CD14-positive monocyte (primary cell): Measurements from ENCODE around the gene BORCS5. TPM values are rescaled to one million over a fixed set of nuclear protein-coding genes. Genes with fewer than 3 reads are reported as not detected.

Experiments used
- DNase-seq, 3 donors: peaks; one replicate each; pipeline ENCODE4 v3.0.0-alpha.2; 2011 to 2022
- H2AFZ ChIP-seq: 2 replicates; pipeline ENCODE4 v1.6.0; 2012; ENCODE audit warnings: mild to moderate bottlenecking, low read depth, low read length, inconsistent platforms; ENCODE audit not compliant: insufficient read depth, poor library complexity, severe bottlenecking
- H3K27ac ChIP-seq, 2 donors: 1 replicate in 1 of 2; 2 replicates in 1 of 2; pipeline ENCODE4 v1.5.1; 2012 to 2013; ENCODE audit warnings: low read length in 2 of 2, control low read depth in 1 of 2, inconsistent platforms in 1 of 2, low read depth in 1 of 2, mild to moderate bottlenecking in 1 of 2
- H3K27me3 ChIP-seq, 2 donors: one replicate each; pipeline versions ENCODE4 v1.6.0 to v1.6.1; 2011 to 2013; ENCODE audit warnings: low read length in 2 of 2; ENCODE audit not compliant: control insufficient read depth in 2 of 2, insufficient read depth in 2 of 2
- H3K36me3 ChIP-seq, 2 donors: replicated peaks in 1 of 2; 1 replicate in 1 of 2; 2 replicates in 1 of 2; pipeline versions ENCODE4 v1.5.1 to v1.6.1; 2012 to 2013; ENCODE audit warnings: low read length in 2 of 2, control low read depth in 1 of 2, inconsistent platforms in 1 of 2, mild to moderate bottlenecking in 1 of 2; ENCODE audit not compliant: insufficient read depth in 2 of 2, control insufficient read depth in 1 of 2
- H3K4me1 ChIP-seq, 2 donors: 1 replicate in 1 of 2; 2 replicates in 1 of 2; pipeline versions ENCODE4 v1.5.1 to v1.6.1; 2012 to 2013; ENCODE audit warnings: low read length in 2 of 2, control low read depth in 1 of 2, inconsistent platforms in 1 of 2, mild to moderate bottlenecking in 1 of 2, moderate library complexity in 1 of 2; ENCODE audit not compliant: insufficient read depth in 2 of 2, control insufficient read depth in 1 of 2
- H3K4me2 ChIP-seq: replicated peaks from 2 replicates; pipeline ENCODE3; 2012; ENCODE audit warnings: low read length, moderate library complexity, mild to moderate bottlenecking; ENCODE audit not compliant: poor library complexity, severe bottlenecking; ENCODE audit errors: extremely low read depth
- H3K4me3 ChIP-seq, 3 experiments: fragments of 200-600 bp in 1 of 3; sonication (generic) in 1 of 3; replicated peaks in 1 of 3; 1 replicate in 2 of 3; 2 replicates in 1 of 3; pipeline ENCODE4 v1.5.1; 2011 to 2013; ENCODE audit warnings: low read length in 3 of 3, mild to moderate bottlenecking in 3 of 3, control low read depth in 2 of 3, low read depth in 2 of 3, inconsistent platforms in 1 of 3, moderate library complexity in 1 of 3
- H3K79me2 ChIP-seq: 2 replicates; pipeline ENCODE4 v1.6.0; 2012; ENCODE audit warnings: mild to moderate bottlenecking, control low read depth, inconsistent platforms, low read length, moderate library complexity; ENCODE audit not compliant: insufficient read depth
- H3K9ac ChIP-seq: 2 replicates; pipeline ENCODE4 v1.6.0; 2017; ENCODE audit warnings: low read length, mild to moderate bottlenecking; ENCODE audit not compliant: insufficient read depth, poor library complexity, severe bottlenecking
- H3K9me3 ChIP-seq, 2 donors: replicated peaks in 1 of 2; 1 replicate in 1 of 2; 2 replicates in 1 of 2; pipeline versions ENCODE4 v1.5.1 to v1.6.1; 2012 to 2013; ENCODE audit warnings: low read length in 2 of 2, control low read depth in 1 of 2; ENCODE audit not compliant: control insufficient read depth in 1 of 2, insufficient read depth in 1 of 2
- H4K20me1 ChIP-seq: 2 replicates; pipeline ENCODE4 v1.6.0; 2012; ENCODE audit warnings: mild to moderate bottlenecking, low read length, control low read depth, moderate library complexity; ENCODE audit not compliant: insufficient read depth
- H3K27ac Mint-ChIP-seq, 7 donors: one replicate each; pipeline ENCODE4 v1.8.0; 2020; ENCODE audit warnings: mild to moderate bottlenecking in 7 of 7, mixed read lengths in 7 of 7, moderate library complexity in 6 of 7, inconsistent platforms in 2 of 7
- H3K27me3 Mint-ChIP-seq, 3 donors: one replicate each; pipeline ENCODE4 v1.8.0; 2021 to 2022; ENCODE audit warnings: low read depth in 3 of 3, mild to moderate bottlenecking in 3 of 3, mixed read lengths in 3 of 3, moderate library complexity in 3 of 3, inconsistent platforms in 1 of 3
- H3K36me3 Mint-ChIP-seq, 2 donors: one replicate each; pipeline ENCODE4 v1.8.0; 2020; ENCODE audit warnings: mixed read lengths in 2 of 2, inconsistent platforms in 1 of 2, mild to moderate bottlenecking in 1 of 2
- H3K4me1 Mint-ChIP-seq: one replicate; pipeline ENCODE4 v1.8.0; 2020; ENCODE audit warnings: mild to moderate bottlenecking, mixed read lengths
- H3K4me3 Mint-ChIP-seq, 2 donors: one replicate each; pipeline ENCODE4 v1.8.0; 2020; ENCODE audit warnings: mild to moderate bottlenecking in 2 of 2, mixed read lengths in 2 of 2, moderate library complexity in 1 of 2
- H3K9me3 Mint-ChIP-seq, 7 donors: one replicate each; pipeline ENCODE4 v1.8.0; 2020 to 2022; ENCODE audit warnings: mixed read lengths in 7 of 7, mild to moderate bottlenecking in 6 of 7, moderate library complexity in 6 of 7, inconsistent platforms in 2 of 7
- WGBS: methylation state at CpG from one replicate; pipeline ENCODE4 v1.1.5; 2013; ENCODE audit warnings: missing lambda C conversion rate; ENCODE audit not compliant: insufficient coverage; 5-methylcytosine and 5-hydroxymethylcytosine counted together
- intact Hi-C, 2 donors: fragments of 100-400 bp; cut with micrococcal nuclease; formaldehyde crosslinking; loops; one replicate each; pipeline versions ENCODE4 v1.15.0 to v1.15.1; 2023
- polyA plus RNA-seq, 3 donors: library from polyadenylated mRNA; depleted of rRNA in 1 of 3; unstranded in 2 of 3; stranded (reverse) in 1 of 3; fragments of 300-500 nt in 2 of 3; fragments of >200 nt in 1 of 3; fragmentation: Illumina TruSeq in 2 of 3; gene quantifications; 1 replicate in 2 of 3; 2 replicates in 1 of 3; pipeline ENCODE4 v1.2.3, GENCODE V29; 2012 to 2021
- TF ChIP-seq, protein P1 (sequence below): fragments of 200-600 bp; IDR thresholded peaks from one replicate; pipeline ENCODE4 v1.8.0; 2022; ENCODE audit warnings: antibody characterized with exemption, mild to moderate bottlenecking

Gene BORCS5
- polyA plus RNA-seq, 3 donors: 8.5 to 15.1 (median 9.6) TPM

DNA sequence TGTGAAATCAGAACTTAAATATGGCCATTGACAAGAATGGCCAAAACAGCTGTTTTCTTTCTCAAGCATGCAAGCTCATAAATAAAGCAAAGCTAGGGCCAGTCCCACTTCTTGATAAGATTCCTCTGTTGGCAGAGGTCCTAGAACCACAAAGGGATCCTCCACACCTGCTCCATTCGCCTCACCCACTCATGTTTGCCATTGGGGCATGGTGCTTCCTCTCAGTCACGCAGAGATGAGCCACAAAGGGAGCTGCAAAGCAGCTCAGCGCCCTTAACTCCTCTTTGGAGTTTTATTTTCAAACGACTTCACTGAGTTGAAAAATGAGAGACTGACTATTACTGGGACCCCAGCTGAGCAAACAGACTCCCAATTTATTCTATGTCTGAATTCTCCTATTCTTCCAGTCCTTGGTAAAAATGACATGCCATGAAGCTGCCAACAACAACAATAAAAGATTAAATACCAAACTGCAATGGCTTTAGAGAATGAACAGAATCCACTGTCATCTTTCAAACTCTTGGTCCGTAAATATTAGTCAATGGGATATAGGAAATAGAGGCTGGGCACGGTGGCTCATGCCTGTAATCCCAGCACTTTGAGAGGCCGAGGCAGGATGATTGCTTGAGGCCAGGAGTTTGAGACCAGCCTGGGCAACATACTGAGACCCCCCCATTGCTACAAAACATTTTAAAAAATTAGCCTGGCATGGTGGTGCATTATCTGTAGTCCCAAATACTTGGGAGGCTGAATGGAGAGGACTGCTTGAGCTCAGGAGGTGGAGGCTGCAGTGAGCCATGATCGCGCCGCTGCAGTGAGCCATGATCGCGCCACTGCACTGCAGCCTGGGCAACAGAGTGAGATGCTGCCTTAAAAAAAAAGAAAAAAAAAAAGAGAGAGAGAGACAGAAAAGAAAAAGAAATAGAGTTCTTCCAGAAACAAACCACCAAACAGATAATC is 23.2 kb upstream of the BORCS5 start:
- Histone ChIP-seq H3K79me2 (no peaks in the 10 kb centered on the region), H3K4me2 (no peak overlapping the region), H4K20me1 (no peaks in the 10 kb centered on the region), H3K27me3 (no peaks in the 10 kb centered on the region), H3K4me3 (no peak overlapping the region), H3K9me3 (no peaks in the 10 kb centered on the region), H3K27ac (no peak overlapping the region), H3K4me1 (peaks cover 5 to 12% of the 10 kb centered on the region in 2 donors), H3K36me3 (no peaks in the 10 kb centered on the region), H2AFZ (no peak overlapping the region), H3K9ac (no peak overlapping the region)
- no peak overlapping the region for H3K4me3 Mint-ChIP-seq
- H3K4me1 Mint-ChIP-seq: peaks cover 15% of the 10 kb centered on the region
- WGBS: 30% methylated on average over 5 of the region's 12 CpGs
- peaks cover 1 to 3% of the 10 kb centered on the region in 2 donors for H3K36me3 Mint-ChIP-seq
- peak overlapping the region in 2 of 7 donors; percentile 45 to 50 for H3K27ac Mint-ChIP-seq
- H3K27me3 Mint-ChIP-seq: peaks cover 0 to 4% (median 4%) of the 10 kb centered on the region in 3 donors
- no peak for DNase-seq
- peaks cover 0 to 1% (median 0%) of the 10 kb centered on the region in 7 donors for H3K9me3 Mint-ChIP-seq
- intact Hi-C loops: no loop called here
- TF ChIP-seq, protein P1, sequence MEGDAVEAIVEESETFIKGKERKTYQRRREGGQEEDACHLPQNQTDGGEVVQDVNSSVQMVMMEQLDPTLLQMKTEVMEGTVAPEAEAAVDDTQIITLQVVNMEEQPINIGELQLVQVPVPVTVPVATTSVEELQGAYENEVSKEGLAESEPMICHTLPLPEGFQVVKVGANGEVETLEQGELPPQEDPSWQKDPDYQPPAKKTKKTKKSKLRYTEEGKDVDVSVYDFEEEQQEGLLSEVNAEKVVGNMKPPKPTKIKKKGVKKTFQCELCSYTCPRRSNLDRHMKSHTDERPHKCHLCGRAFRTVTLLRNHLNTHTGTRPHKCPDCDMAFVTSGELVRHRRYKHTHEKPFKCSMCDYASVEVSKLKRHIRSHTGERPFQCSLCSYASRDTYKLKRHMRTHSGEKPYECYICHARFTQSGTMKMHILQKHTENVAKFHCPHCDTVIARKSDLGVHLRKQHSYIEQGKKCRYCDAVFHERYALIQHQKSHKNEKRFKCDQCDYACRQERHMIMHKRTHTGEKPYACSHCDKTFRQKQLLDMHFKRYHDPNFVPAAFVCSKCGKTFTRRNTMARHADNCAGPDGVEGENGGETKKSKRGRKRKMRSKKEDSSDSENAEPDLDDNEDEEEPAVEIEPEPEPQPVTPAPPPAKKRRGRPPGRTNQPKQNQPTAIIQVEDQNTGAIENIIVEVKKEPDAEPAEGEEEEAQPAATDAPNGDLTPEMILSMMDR: no peak

DNA sequence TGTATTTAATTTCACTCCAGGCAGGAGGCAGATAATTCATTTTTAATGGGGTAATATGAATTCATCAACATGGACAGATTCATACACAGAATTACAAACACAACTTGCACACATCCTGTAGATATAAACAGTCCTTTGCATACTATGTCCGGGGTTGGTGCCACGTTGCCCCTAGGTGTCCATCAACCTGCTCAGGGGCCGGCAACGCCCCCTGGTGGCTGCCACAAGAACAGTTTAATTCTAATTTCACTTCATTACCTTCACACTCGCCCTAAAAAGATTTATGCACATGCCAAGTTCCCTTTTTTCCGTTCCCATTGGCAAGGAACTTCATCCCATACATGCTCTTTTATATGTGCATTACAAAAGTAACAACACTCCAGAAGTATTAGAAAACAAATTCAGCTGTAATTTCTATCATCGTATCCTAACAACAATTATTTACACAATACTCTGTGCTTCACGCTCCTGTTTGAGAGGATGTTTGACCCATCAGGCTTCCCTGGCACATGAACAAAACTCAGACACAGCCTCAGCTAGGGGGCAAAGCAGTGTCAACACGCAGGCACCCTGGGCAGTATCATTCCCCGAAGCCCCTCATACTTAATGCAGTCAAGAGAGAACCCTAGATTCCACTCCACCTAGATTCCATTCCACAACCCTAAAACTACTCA is 22.4 kb upstream of the BORCS5 start:
- Mint-ChIP-seq H3K4me1 (peaks cover 19% of the 10 kb centered on the region), H3K27me3 (peaks cover 0 to 7% (median 4%) of the 10 kb centered on the region in 3 donors), H3K27ac (peak overlapping the region in 1 of 7 donors; percentile 8), H3K9me3 (peaks cover 0 to 1% (median 0%) of the 10 kb centered on the region in 7 donors), H3K36me3 (peaks cover 0 to 3% of the 10 kb centered on the region in 2 donors), H3K4me3 (no peak overlapping the region)
- Histone ChIP-seq H2AFZ (no peak overlapping the region), H3K9ac (no peak overlapping the region), H3K36me3 (no peaks in the 10 kb centered on the region), H3K27me3 (no peaks in the 10 kb centered on the region), H3K79me2 (no peaks in the 10 kb centered on the region), H4K20me1 (no peaks in the 10 kb centered on the region), H3K27ac (no peak overlapping the region), H3K4me2 (no peak overlapping the region), H3K9me3 (no peaks in the 10 kb centered on the region), H3K4me1 (peaks cover 9 to 15% of the 10 kb centered on the region in 2 donors), H3K4me3 (no peak overlapping the region)
- 27% methylated on average over 9 of the region's 10 CpGs for WGBS
- intact Hi-C loops: no loop called here
- DNase-seq: peak; percentile 37 to 64 (median 63)
- TF ChIP-seq, protein P1: peak; percentile 95
